Activated CD4-positive, CD25-positive, alpha-beta regulatory T cell treated with anti-CD3 and anti-CD28 coated beads, Interleukin-2, amount 50 U/mL, for 16 hours (primary cell): ENCODE measurements around the gene KCTD12.
"Not testable (repeated sequence)": the region's sequence is repeated elsewhere in the genome, so short reads cannot be mapped to it uniquely, and the experiment has no call there.

Source experiments
- DNase-seq: peaks from one replicate; pipeline ENCODE4 v3.0.0-alpha.2; 2020; ENCODE audit warnings: low read depth, low spot score

KCTD12 gene

GRCh38 chr13:76886292-76887075 is at the start of gene KCTD12:
Gene KCTD12 (minus strand): TSS chr13:76886405. CDS start chr13:76886148, 257 bp downstream.
- DNase-seq = peak; percentile 40

GRCh38 chr13:76934671-76935070 is 48.5 kb upstream of the KCTD12 start:
- no peak for DNase-seq

DNA sequence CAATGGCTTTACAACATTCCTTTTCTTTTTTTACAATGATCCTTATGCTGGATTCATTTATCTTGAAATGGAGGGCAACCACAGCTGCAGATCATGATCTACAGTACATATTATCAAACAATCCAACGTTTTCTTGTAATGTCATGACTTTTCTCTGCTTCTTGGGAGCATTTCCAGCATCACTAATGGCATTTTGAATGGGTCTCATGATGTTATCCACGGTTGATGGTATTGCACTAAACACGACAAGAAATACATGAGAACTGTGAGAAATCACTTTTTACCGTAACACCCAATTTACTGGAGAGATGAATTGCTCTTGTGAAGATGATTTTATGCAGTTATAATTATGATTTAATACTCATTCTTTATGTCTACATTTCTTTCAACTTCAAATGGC is 45.9 kb upstream of the KCTD12 start:
- DNase-seq = no peak

GRCh38 chr13:76929851-76930374 is 43.7 kb upstream of the KCTD12 start:
- no peak for DNase-seq

GRCh38 chr13:76929320-76929719 is 43.1 kb upstream of the KCTD12 start:
- no peak for DNase-seq

DNA sequence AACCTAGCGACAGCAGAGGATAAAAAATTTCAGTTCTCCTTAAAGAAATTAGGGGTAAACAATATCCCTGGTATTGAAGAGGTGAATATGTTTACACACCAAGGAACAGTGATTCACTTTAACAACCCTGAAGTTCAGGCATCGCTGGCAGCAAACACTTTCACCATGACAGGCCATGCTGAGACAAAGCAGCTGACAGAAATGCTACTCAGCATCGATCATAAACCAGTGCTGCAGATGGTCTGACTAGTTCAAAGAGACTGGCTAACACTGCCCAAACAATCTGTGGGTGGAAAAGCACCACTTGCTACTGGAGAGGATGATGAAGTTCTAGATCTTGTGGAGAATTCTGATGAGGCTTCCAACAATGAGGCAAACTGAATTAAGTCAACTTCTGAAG is 42.3 kb upstream of the KCTD12 start:
- DNase-seq = no peak

GRCh38 chr13:76927955-76928354 is 41.8 kb upstream of the KCTD12 start:
- DNase-seq = no peak

GRCh38 chr13:76925115-76925514 is 38.9 kb upstream of the KCTD12 start:
- no peak for DNase-seq

DNA sequence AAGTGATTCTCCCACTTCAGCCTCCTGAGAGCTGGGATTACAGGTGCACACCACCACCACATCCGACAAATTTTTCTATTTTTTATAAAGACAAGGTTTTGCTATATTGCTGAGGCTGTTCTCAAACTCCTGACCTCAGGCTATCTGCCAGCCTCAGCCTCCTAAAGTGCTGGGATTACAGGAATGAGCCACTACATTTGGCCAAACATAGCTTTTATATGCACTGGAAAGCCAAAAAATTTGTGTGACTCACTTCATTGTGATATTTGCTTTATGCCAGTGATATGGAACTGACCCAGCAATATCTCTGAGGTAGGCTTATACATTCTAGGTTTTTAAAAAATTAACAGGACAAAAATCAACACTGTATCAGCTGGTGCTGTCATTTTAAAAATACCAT is 35.3 kb upstream of the KCTD12 start:
- DNase-seq = no peak

DNA sequence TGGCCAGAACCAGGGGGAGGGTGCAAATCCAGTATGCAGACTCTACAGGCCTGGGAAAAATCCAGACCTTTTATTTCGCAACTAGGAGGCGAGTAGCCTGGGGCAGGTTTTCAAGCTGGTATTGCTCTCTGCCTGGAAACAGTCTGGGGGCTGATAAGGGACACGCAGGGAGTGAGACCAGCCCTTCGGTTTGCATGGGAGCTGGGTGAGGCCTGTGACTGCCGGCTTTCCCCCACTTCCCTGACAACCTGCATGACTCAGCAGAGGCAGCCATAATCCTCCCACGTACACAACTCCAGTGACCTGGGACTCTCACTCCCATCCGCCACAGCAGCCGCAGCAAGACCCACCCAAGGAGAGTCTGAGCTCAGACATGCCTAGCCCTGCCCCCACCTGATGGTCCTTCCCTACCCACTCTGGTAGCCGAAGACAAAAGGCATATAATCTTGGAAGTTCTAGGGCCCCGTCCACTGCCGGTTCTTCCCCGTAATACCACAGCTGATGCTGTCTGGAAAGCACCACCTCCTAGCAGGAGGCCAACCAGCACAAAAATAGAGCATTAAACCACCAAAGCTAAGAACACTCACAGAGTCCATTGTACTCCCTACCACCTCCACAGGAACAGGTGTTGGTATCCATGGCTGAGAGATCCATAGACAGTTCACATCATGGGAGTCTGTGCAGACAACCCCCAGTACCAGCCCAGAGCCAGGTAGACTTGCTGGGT is 31.7 kb upstream of the KCTD12 start:
- DNase-seq = not testable (repeated sequence)

GRCh38 chr13:76917095-76917494 is 30.9 kb upstream of the KCTD12 start:
- DNase-seq = no peak

DNA sequence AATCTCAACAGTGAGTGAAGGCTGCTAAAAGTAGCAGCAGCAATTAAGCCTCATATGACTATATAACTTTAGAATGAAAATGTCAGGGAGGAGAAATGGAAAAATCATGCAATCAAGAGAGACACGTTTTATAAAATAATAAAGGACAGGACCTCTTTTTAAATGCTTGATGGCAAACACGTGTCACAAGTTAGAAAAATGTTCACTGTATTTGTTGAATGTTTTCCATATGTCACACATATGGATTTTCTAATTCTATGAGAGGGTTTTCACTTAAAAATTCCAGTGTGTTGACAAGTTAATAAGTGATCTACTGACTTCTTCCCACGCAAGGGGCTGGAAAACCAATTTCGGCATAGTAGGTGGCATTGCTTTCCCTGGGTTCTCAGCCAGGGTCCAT is 27.7 kb upstream of the KCTD12 start:
- DNase-seq = no peak

DNA sequence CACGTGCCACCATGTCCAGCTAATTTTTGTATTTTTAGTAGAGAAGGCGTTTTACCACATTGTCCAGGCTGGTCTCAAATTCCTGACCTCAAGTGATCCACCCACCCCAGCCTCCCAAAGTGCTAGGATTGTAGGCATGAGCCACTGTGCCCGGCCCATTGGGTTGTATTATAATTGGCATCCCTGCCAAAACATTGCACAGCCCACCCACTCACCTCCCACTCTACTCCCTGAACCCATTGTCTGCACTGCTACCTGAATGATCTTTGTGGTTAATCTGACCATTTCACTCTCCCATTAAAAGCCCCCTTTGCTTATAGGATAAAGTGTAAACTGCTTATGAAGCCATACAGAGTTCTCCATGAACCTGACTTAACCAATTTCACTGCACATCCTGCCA is 26.3 kb upstream of the KCTD12 start:
- DNase-seq = no peak

DNA sequence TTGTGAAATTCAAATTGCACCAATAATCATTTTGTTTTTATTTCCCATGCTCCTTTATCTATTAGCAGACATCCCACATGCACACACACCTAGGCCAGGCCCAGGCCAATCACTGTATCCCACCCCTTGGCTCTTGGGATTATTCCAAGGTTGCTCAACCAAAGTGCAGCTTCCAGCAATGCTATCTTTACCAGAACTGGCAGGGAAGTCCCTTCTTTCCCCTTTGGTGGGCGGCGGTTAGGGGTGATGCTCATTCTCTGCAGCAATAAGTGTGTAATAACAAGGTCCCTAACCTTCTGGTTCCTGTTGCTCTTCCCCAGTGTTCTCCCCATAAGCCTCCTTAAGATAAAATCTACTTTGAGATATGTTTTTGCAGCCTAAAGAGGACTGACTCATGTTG is 18.3 kb upstream of the KCTD12 start:
- no peak for DNase-seq

DNA sequence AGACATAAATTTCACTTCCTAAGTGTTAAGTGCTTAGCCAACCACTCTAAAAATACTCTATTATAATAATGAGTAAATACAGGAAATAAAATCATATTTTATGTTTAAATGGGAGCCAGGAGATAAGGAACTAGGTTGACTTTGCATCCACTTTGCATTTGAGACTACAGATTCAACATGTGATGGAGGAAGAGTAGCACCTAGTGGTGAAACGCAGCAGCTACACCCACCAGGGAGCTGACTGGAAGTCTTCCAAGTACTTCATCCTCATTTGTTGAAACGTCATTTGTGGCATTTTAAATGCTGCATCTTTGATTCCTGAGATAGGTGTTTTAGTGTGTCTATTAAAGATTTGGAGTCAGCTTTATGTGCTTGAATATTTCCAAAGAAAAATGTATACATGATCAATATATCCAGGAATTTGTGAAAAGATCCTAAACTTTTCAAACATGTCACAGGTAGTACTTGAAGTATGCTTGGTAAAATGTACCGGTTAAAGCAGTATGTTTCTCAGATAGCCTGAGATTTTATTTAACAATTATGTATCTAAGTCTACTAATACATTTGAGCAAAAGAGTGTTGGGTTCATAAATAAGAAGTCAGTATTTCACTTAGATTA is 17.4 kb upstream of the KCTD12 start:
- DNase-seq = peak; percentile 39

GRCh38 chr13:76899066-76899465 is 12.9 kb upstream of the KCTD12 start:
- DNase-seq = not testable (repeated sequence)

- not testable (repeated sequence) for DNase-seq
These were observed 11.0 kb upstream of the KCTD12 start for GRCh38 chr13:76897171-76897570.

- no peak for DNase-seq
These were observed 8.4 kb upstream of the KCTD12 start for GRCh38 chr13:76894401-76895110.

GRCh38 chr13:76892488-76892887 is 6.3 kb upstream of the KCTD12 start:
- no peak for DNase-seq

- DNase-seq = no peak
These were observed 3.8 kb upstream of the KCTD12 start for GRCh38 chr13:76890021-76890420.

DNA sequence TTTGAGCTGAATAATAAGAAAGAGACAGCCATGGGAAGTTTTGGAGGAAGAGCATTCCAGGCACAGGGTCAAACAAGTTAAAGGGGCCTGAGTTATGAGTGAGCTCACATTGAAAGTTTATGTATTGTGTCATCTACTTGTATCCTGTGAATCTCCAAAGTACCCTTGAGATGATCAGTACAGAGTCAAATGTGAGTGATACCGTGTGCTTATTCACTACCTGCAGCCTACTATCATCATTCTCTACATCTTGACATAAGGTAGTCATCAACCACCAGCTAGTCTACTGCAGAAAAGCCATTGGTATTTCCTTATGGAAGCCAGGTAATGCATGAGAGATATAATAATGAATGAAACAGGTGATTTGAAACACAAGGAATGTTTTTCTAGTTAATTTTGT is 3.0 kb upstream of the KCTD12 start:
- no peak for DNase-seq

DNA sequence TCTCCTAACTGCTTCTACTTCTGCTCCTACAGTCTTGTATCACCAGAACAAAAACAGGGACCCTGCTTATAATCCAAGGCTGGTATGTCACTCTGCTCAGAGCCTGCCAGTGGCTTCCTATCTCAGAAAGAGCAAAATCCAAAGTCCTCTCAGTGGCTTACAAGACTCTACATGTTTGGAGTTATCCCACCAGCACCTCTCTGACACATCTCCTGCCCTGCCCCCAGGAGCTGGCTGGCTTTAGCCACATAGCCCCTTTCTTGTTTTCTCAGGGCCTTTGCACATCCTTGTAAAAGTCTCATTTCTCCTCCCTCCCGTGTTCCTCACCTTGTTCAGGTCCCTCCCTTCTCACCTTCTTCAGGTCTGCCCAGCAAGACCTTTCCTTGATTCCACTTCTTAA is 2.2 kb upstream of the KCTD12 start:
- no peak for DNase-seq
